Measurements from ENCODE around the gene ESPNL.

ESPNL gene

GRCh38 chr2:238155051-238155760, 55.1 kb downstream of the ESPNL start:
- ChIA-PET POLR2A (no interaction called here), CTCF (interaction anchor here (1.2 to 2.0 kb wide), 2 partner anchors 13 to 15 kb away, joined by 4 to 7 read pairs; no protein-coding TSS in a partner anchor)
- H3K9me3 ChIP-seq (ENCODE audit: control extremely low read depth in 1 of 5, control insufficient read depth in 4 of 5, insufficient read depth in 2 of 5, low read depth in 1 of 5, low read length in 4 of 5), result no peaks in the 10 kb centered on the region
- H3K27me3 ChIP-seq (replicated peaks in 2 of 5; ENCODE audit: control insufficient read depth in 4 of 5, insufficient read depth in 5 of 5, low read length in 4 of 5), result peaks cover 0 to 18% (median 7%) of the 10 kb centered on the region in 5 experiments
- peaks cover 2 to 13% (median 12%) of the 10 kb centered on the region in 4 experiments for H3K4me1 ChIP-seq (ENCODE audit: control extremely low read depth in 1 of 4, control insufficient read depth in 4 of 4, insufficient read depth in 4 of 4, low read length in 3 of 4)
- H3K4me3 ChIP-seq (ENCODE audit: control insufficient read depth in 1 of 7, extremely low read depth in 1 of 7, insufficient read depth in 4 of 7, low read depth in 2 of 7, low read length in 6 of 7), result no peak overlapping the region
- H3K27ac ChIP-seq (ENCODE audit: insufficient read depth in 1 of 2, low read depth in 1 of 2, low read length in 2 of 2, poor library complexity in 1 of 2, severe bottlenecking in 2 of 2), result no peak overlapping the region
- no peaks in the 10 kb centered on the region for H3K36me3 ChIP-seq (ENCODE audit: control insufficient read depth in 4 of 4, insufficient read depth in 4 of 4, low read length in 3 of 4)
- DNase-seq, result no peak
- 94% methylated on average over 18 of the region's 19 CpGs for WGBS (ENCODE audit: insufficient coverage)

DNA sequence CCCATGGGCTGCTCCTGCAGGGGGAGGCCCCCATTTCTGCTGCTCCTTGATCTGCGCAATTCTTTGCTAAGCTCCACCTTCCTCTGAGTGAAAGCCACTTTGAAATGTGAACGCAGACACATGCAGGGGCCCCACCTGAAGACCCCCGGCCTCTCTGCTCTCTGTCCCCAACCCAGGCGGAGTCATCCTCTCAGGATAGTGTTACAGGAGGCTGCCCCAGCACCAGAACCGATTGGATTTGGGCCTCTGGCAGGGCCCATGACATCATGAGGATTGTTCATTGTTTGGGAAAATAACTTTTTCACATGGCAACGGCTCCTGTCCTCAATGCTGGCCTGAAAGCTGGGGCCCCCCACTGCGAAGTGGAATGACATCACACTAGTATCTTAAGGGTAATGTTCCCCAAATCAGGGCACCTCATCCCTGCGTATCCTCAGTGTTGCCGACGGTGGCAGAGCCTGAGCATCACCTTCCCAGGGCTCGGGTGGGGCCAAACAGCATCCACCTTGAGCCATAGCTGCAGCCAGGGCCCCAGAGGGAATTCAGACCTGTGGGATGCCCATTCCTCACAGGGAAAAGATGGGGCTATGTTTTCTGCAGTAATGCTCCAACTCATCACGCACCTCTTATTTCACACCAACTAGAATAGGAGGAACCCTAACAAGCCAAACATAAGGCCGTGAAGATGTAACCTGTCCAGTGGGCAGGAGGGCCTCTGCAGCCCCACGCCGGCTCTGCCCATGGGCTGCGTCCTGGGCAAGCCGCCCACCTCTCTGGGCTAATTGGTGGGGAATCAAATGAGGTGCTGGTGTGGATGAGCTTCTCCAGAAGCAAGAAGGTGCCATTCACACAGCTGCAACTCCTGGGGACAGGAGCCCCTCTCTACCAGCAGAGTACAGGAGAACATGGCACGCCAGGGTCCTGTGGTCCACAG, 55.9 kb downstream of the ESPNL start:
- no peak overlapping the region for H3K4me3 ChIP-seq (ENCODE audit: control insufficient read depth in 1 of 7, extremely low read depth in 1 of 7, insufficient read depth in 4 of 7, low read depth in 2 of 7, low read length in 6 of 7)
- no peak for DNase-seq
- H3K36me3 ChIP-seq (ENCODE audit: control insufficient read depth in 4 of 4, insufficient read depth in 4 of 4, low read length in 3 of 4), result no peaks in the 10 kb centered on the region
- H3K27me3 ChIP-seq (replicated peaks in 2 of 5; ENCODE audit: control insufficient read depth in 4 of 5, insufficient read depth in 5 of 5, low read length in 4 of 5), result peaks cover 0 to 25% (median 7%) of the 10 kb centered on the region in 5 experiments
- POLR2A ChIA-PET, result interaction anchor here (0.6 kb wide), 1 partner anchor 9 kb away, joined by 5 read pairs; no protein-coding TSS in a partner anchor
- H3K27ac ChIP-seq (ENCODE audit: insufficient read depth in 1 of 2, low read depth in 1 of 2, low read length in 2 of 2, poor library complexity in 1 of 2, severe bottlenecking in 2 of 2), result no peak overlapping the region
- CTCF ChIA-PET, result interaction anchor here (2.0 kb wide), 1 partner anchor 16 kb away, joined by 7 read pairs; no protein-coding TSS in a partner anchor
- H3K4me1 ChIP-seq (ENCODE audit: control extremely low read depth in 1 of 4, control insufficient read depth in 4 of 4, insufficient read depth in 4 of 4, low read length in 3 of 4), result peaks cover 2 to 18% (median 16%) of the 10 kb centered on the region in 4 experiments
- WGBS (ENCODE audit: insufficient coverage), result 96% methylated on average over 16 of the region's 18 CpGs
- H3K9me3 ChIP-seq (ENCODE audit: control extremely low read depth in 1 of 5, control insufficient read depth in 4 of 5, insufficient read depth in 2 of 5, low read depth in 1 of 5, low read length in 4 of 5), result no peaks in the 10 kb centered on the region

DNA sequence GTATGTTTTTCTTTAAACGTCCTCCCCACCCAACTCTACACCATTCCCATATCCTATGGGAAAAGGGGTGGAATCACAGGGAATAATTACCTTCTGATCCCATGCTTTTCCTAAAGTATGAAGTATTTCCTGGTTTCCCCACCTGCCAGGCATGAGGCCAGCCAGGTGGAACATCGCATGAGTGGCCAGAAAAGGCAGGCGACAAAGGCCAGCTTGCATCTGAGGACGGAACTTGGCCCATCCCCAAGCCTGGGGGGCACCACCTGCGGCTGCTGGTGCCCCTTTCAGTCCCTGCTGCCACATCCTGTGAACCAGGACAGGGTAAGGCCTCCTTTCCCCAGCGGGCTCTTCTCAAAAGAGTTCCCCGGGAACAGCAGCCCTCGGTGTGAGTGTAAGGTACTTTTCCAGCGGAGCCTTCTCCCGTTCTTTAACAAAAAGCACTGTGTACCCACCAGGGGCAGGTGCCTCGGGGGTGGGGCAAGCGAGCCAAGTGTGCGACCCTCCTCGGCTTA, 57.4 kb downstream of the ESPNL start:
- WGBS (ENCODE audit: insufficient coverage), result 84% methylated on average over 13 of the region's 14 CpGs
- H3K27ac ChIP-seq (ENCODE audit: insufficient read depth in 1 of 2, low read depth in 1 of 2, low read length in 2 of 2, poor library complexity in 1 of 2, severe bottlenecking in 2 of 2), result no peak overlapping the region
- ChIA-PET POLR2A (no interaction called here), CTCF (no interaction called here)
- no peak overlapping the region for H3K4me3 ChIP-seq (ENCODE audit: control insufficient read depth in 1 of 7, extremely low read depth in 1 of 7, insufficient read depth in 4 of 7, low read depth in 2 of 7, low read length in 6 of 7)
- H3K9me3 ChIP-seq (ENCODE audit: control extremely low read depth in 1 of 5, control insufficient read depth in 4 of 5, insufficient read depth in 2 of 5, low read depth in 1 of 5, low read length in 4 of 5), result no peaks in the 10 kb centered on the region
- DNase-seq, result no peak
- no peaks in the 10 kb centered on the region for H3K36me3 ChIP-seq (ENCODE audit: control insufficient read depth in 4 of 4, insufficient read depth in 4 of 4, low read length in 3 of 4)
- peaks cover 0 to 40% (median 10%) of the 10 kb centered on the region in 5 experiments for H3K27me3 ChIP-seq (replicated peaks in 2 of 5; ENCODE audit: control insufficient read depth in 4 of 5, insufficient read depth in 5 of 5, low read length in 4 of 5)
- H3K4me1 ChIP-seq (ENCODE audit: control extremely low read depth in 1 of 4, control insufficient read depth in 4 of 4, insufficient read depth in 4 of 4, low read length in 3 of 4), result peaks cover 2 to 18% (median 16%) of the 10 kb centered on the region in 4 experiments

DNA sequence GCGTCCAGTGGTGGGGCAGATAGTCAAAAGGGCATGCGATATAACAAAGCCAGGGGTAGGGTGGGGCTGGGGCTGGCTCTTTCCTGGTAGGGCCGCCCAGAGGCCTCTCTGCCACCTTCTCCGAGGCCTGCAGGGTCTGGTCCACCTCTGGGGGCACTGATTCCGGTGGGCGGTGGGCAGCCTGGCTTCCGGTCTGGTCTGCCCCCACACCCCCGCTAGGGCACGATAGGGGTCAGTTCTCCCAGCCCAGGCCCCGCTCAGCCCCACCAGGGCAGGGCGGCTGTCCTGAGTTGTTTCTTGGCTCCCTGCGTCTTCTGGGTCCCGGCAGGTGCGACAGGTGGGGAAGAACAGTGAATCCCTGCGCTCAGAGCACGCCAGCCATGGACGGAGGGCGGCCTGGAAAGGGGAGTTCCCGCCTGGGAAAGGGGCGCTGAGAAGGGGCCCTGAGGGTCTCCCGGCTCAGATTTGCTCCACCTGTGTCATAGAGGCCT, 57.9 kb downstream of the ESPNL start:
- POLR2A ChIA-PET, result no interaction called here
- CTCF ChIA-PET, result no interaction called here
- Histone ChIP-seq H3K27ac (ENCODE audit: insufficient read depth in 1 of 2, low read depth in 1 of 2, low read length in 2 of 2, poor library complexity in 1 of 2, severe bottlenecking in 2 of 2) (no peak overlapping the region), H3K4me3 (ENCODE audit: control insufficient read depth in 1 of 7, extremely low read depth in 1 of 7, insufficient read depth in 4 of 7, low read depth in 2 of 7, low read length in 6 of 7) (no peak overlapping the region), H3K4me1 (ENCODE audit: control extremely low read depth in 1 of 4, control insufficient read depth in 4 of 4, insufficient read depth in 4 of 4, low read length in 3 of 4) (peaks cover 2 to 18% (median 16%) of the 10 kb centered on the region in 4 experiments), H3K27me3 (replicated peaks in 2 of 5; ENCODE audit: control insufficient read depth in 4 of 5, insufficient read depth in 5 of 5, low read length in 4 of 5) (peaks cover 0 to 45% (median 15%) of the 10 kb centered on the region in 5 experiments), H3K36me3 (ENCODE audit: control insufficient read depth in 4 of 4, insufficient read depth in 4 of 4, low read length in 3 of 4) (no peaks in the 10 kb centered on the region), H3K9me3 (ENCODE audit: control extremely low read depth in 1 of 5, control insufficient read depth in 4 of 5, insufficient read depth in 2 of 5, low read depth in 1 of 5, low read length in 4 of 5) (no peaks in the 10 kb centered on the region)
- DNase-seq, result no peak
- 76% methylated on average over 21 of the region's 21 CpGs for WGBS (ENCODE audit: insufficient coverage)

DNA sequence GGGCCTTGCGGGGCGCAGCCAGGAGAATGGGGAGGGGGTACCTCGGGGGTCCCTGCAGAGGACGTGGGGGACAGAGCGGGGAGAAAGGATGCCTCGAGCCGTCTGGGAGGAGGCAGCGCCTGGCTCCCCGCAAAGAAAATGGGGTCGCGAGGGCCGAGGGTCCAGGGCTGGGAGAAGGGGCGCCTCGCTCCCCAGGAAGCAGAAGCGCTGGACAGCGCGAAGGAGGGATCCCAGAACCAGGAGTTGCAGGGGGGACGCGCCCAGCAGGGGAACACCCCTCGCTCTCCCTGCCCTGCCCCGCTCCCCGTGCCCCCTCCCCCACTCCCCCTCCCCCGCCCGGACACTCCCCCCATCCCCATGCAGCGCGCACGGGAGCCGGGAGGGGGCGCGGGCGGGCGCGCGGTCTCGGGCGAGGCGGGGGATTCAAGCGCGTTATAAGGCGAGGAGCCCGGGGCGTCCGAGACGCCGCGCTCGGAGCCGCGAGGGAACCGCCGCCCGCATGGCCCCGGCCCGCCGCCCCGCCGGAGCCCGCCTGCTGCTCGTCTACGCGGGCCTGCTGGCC, 58.5 kb downstream of the ESPNL start, which contains the start of gene ERFE:
Gene ERFE, plus strand, starts transcription at position 462 of the 562 bp plus-strand sequence. Its CDS starts 38 bp downstream, at position 500.
- 9% methylated on average over 26 of the region's 61 CpGs for WGBS (ENCODE audit: insufficient coverage)
- no peaks in the 10 kb centered on the region for H3K36me3 ChIP-seq (ENCODE audit: control insufficient read depth in 4 of 4, insufficient read depth in 4 of 4, low read length in 3 of 4)
- H3K9me3 ChIP-seq (ENCODE audit: control extremely low read depth in 1 of 5, control insufficient read depth in 4 of 5, insufficient read depth in 2 of 5, low read depth in 1 of 5, low read length in 4 of 5), result no peaks in the 10 kb centered on the region
- H3K4me3 ChIP-seq (ENCODE audit: control insufficient read depth in 1 of 7, extremely low read depth in 1 of 7, insufficient read depth in 4 of 7, low read depth in 2 of 7, low read length in 6 of 7), result peak within 1 kb of the TSS in 5 of 7 experiments; percentile 15 to 53 (median 50)
- DNase-seq, result peak; percentile 32 to 61 (median 59)
- ChIA-PET CTCF (interaction anchor here (0.7 to 4.3 kb wide), 2 partner anchors 89 to 105 kb away, joined by 3 to 16 read pairs; no protein-coding TSS in a partner anchor), POLR2A (no interaction called here)
- H3K4me1 ChIP-seq (ENCODE audit: control extremely low read depth in 1 of 4, control insufficient read depth in 4 of 4, insufficient read depth in 4 of 4, low read length in 3 of 4), result peaks cover 2 to 22% (median 19%) of the 10 kb centered on the region in 4 experiments
- peaks cover 0 to 50% (median 20%) of the 10 kb centered on the region in 5 experiments for H3K27me3 ChIP-seq (replicated peaks in 2 of 5; ENCODE audit: control insufficient read depth in 4 of 5, insufficient read depth in 5 of 5, low read length in 4 of 5)
- no peak within 1 kb of the TSS for H3K27ac ChIP-seq (ENCODE audit: insufficient read depth in 1 of 2, low read depth in 1 of 2, low read length in 2 of 2, poor library complexity in 1 of 2, severe bottlenecking in 2 of 2)

- peak in 2 of 3 donors; percentile 34 to 45 for DNase-seq
- no peaks in the 10 kb centered on the region for H3K9me3 ChIP-seq (ENCODE audit: control extremely low read depth in 1 of 5, control insufficient read depth in 4 of 5, insufficient read depth in 2 of 5, low read depth in 1 of 5, low read length in 4 of 5)
- 1% methylated on average over 48 of the region's 52 CpGs for WGBS (ENCODE audit: insufficient coverage)
These were observed 59.0 kb downstream of the ESPNL start for GRCh38 chr2:238159071-238159539.

More at GRCh38 chr2:238159071-238159539, 59.0 kb downstream of the ESPNL start:
- H3K27me3 ChIP-seq (replicated peaks in 2 of 5; ENCODE audit: control insufficient read depth in 4 of 5, insufficient read depth in 5 of 5, low read length in 4 of 5), result peaks cover 0 to 55% (median 21%) of the 10 kb centered on the region in 5 experiments
- no peak overlapping the region for H3K27ac ChIP-seq (ENCODE audit: insufficient read depth in 1 of 2, low read depth in 1 of 2, low read length in 2 of 2, poor library complexity in 1 of 2, severe bottlenecking in 2 of 2)
- ChIA-PET POLR2A (no interaction called here), CTCF (interaction anchor here (0.7 to 4.3 kb wide), 2 partner anchors 89 to 105 kb away, joined by 3 to 16 read pairs; no protein-coding TSS in a partner anchor)
- no peaks in the 10 kb centered on the region for H3K36me3 ChIP-seq (ENCODE audit: control insufficient read depth in 4 of 4, insufficient read depth in 4 of 4, low read length in 3 of 4)
- H3K4me1 ChIP-seq (ENCODE audit: control extremely low read depth in 1 of 4, control insufficient read depth in 4 of 4, insufficient read depth in 4 of 4, low read length in 3 of 4), result peaks cover 2 to 26% (median 23%) of the 10 kb centered on the region in 4 experiments
- peak overlapping the region in 5 of 7 experiments; percentile 15 to 53 (median 50) for H3K4me3 ChIP-seq (ENCODE audit: control insufficient read depth in 1 of 7, extremely low read depth in 1 of 7, insufficient read depth in 4 of 7, low read depth in 2 of 7, low read length in 6 of 7)

All from common myeloid progenitor, CD34-positive (primary cell).